Right lobe of liver (tissue), 6 donors: ENCODE results near the gene SH2B2. TPM values are rescaled to one million over a fixed set of nuclear protein-coding genes. Genes with fewer than 3 reads are reported as not detected.
"Not testable (repeated sequence)": the region's sequence is repeated elsewhere in the genome, so short reads cannot be mapped to it uniquely, and the experiment has no call there.

Experiments used
- ATAC-seq, 4 donors: fragments of 200-7000 bp; cut with Tn5 transposase; one replicate each; pipeline ENCODE4 v1.9.1; 2020; ENCODE audit warnings: mild to moderate bottlenecking in 4 of 4, moderate library complexity in 4 of 4
- DNase-seq, 3 donors: peaks; one replicate each; pipeline ENCODE4 v3.0.0-alpha.2; 2020
- H3K27ac ChIP-seq, 3 donors: fragments of 200-600 bp; one replicate each; pipeline ENCODE4 v1.8.0; 2022
- H3K27me3 ChIP-seq, 2 donors: fragments of 200-600 bp; one replicate each; pipeline ENCODE4 v1.8.0; 2022
- H3K36me3 ChIP-seq, 4 donors: fragments of 200-600 bp; sonication (generic) in 1 of 4; one replicate each; pipeline versions ENCODE4 v1.5.1 to v1.8.0; 2017 to 2022; ENCODE audit warnings: control low read depth in 1 of 4
- H3K4me1 ChIP-seq, 4 donors: fragments of 200-600 bp; sonication (generic) in 1 of 4; one replicate each; pipeline versions ENCODE4 v1.5.1 to v1.8.0; 2017 to 2022; ENCODE audit warnings: control low read depth in 1 of 4
- H3K4me3 ChIP-seq, 3 donors: fragments of 200-600 bp; one replicate each; pipeline ENCODE4 v1.8.0; 2022
- H3K9me3 ChIP-seq, 4 donors: fragments of 200-600 bp; sonication (generic) in 1 of 4; one replicate each; pipeline versions ENCODE4 v1.5.1 to v1.8.0; 2017 to 2022; ENCODE audit warnings: control low read depth in 1 of 4
- CTCF ChIP-seq, 4 donors: fragments of 200-600 bp in 3 of 4; fragments of 450-650 bp in 1 of 4; IDR thresholded peaks; one replicate each; pipeline versions ENCODE4 v1.5.1 to v1.8.0; 2016 to 2022; ENCODE audit warnings: antibody characterized with exemption in 4 of 4, mild to moderate bottlenecking in 2 of 4
- POLR2A ChIP-seq: fragments of 450-650 bp; IDR thresholded peaks from one replicate; pipeline ENCODE4 v1.6.1; 2017; ENCODE audit warnings: antibody characterized with exemption, mild to moderate bottlenecking
- WGBS: methylation state at CpG from one replicate; pipeline ENCODE4 v1.1.6; 2018; ENCODE audit warnings: low coverage, low lambda C conversion rate; ENCODE audit not compliant: insufficient coverage; ENCODE audit errors: missing lambda C conversion rate; 5-methylcytosine and 5-hydroxymethylcytosine counted together
- intact Hi-C, 2 donors: fragments of 100-400 bp; cut with DNase I; formaldehyde crosslinking; loops; one replicate each; pipeline versions ENCODE4 v1.11.2 to v1.14.1; 2022
- total RNA-seq, 6 experiments: library from RNA; depleted of rRNA in 2 of 6; stranded (reverse); fragments of >200 nt in 2 of 6; fragmentation: NEBNext Ultra II Directional in 3 of 6; extraction: Animal tissue kit (Norgen Biotek cat#: 25700) in 3 of 6; gene quantifications; one replicate each; pipeline versions ENCODE4 v1.1.0 to v1.2.4, GENCODE V29; 2016 to 2023
- donor health status: DM: no; HTN: yes; CAD: no.
- donor health status: DM: no; HTN: no; CAD: no.
- donor health status: DM: no; HTN: no; CAD: no.
- donor health status: DM: no; HTN: yes; CAD: no.
- donor health status: DM: no; HTN: yes; CAD: no.

SH2B2 gene
- total RNA-seq, 6 experiments from 2014 or later: 1.7 to 3.1 (median 2.6) TPM

- 77% methylated on average over 10 of the region's 11 CpGs for WGBS
- Histone ChIP-seq H3K4me1 (no peaks in the 10 kb centered on the region), H3K27ac (no peak overlapping the region), H3K27me3 (no peaks in the 10 kb centered on the region), H3K36me3 (no peaks in the 10 kb centered on the region), H3K9me3 (no peaks in the 10 kb centered on the region), H3K4me3 (no peak overlapping the region)
- intact Hi-C loops: no loop called here
- TF ChIP-seq POLR2A (no peak), CTCF (IDR thresholded peaks at IDR 0.05) (no peak)
- no peak for DNase-seq
- ATAC-seq: no peak
Measured at GRCh38 chr7:102326157-102326889, 39.7 kb downstream of the SH2B2 start.

GRCh38 chr7:102327183-102327582 is 40.5 kb downstream of the SH2B2 start:
- H3K36me3 ChIP-seq, H3K4me1 ChIP-seq, H3K9me3 ChIP-seq, H3K4me3 ChIP-seq, ATAC-seq, intact Hi-C loops, H3K27me3 ChIP-seq, H3K27ac ChIP-seq, DNase-seq: not testable (repeated sequence)
- WGBS: 61% methylated on average over 6 of the region's 6 CpGs

- WGBS: 40% methylated on average over 2 of the region's 5 CpGs
- H3K36me3 ChIP-seq, H3K27me3 ChIP-seq, H3K4me3 ChIP-seq, H3K27ac ChIP-seq, H3K4me1 ChIP-seq, DNase-seq, H3K9me3 ChIP-seq, intact Hi-C loops: not testable (repeated sequence)
- peak in 1 of 4 donors; percentile 55 for ATAC-seq
Measured at GRCh38 chr7:102328863-102329262, 42.2 kb downstream of the SH2B2 start.

- H3K36me3 ChIP-seq, intact Hi-C loops, DNase-seq, H3K4me1 ChIP-seq, H3K27ac ChIP-seq, H3K9me3 ChIP-seq, ATAC-seq, H3K27me3 ChIP-seq, H3K4me3 ChIP-seq: not testable (repeated sequence)
- WGBS: 60% methylated on average over 6 of the region's 9 CpGs
Measured at GRCh38 chr7:102329366-102329765, 42.7 kb downstream of the SH2B2 start.

GRCh38 chr7:102330666-102331460 is 44.2 kb downstream of the SH2B2 start:
- WGBS: 87% methylated on average over 6 of the region's 8 CpGs
- ATAC-seq, intact Hi-C loops: not testable (repeated sequence)

GRCh38 chr7:102335574-102335973 is 48.9 kb downstream of the SH2B2 start:
- DNase-seq, ATAC-seq: not testable (repeated sequence)

More at GRCh38 chr7:102330666-102331460, 44.2 kb downstream of the SH2B2 start:
- not testable (repeated sequence) for H3K9me3 ChIP-seq, H3K4me1 ChIP-seq, H3K4me3 ChIP-seq, H3K36me3 ChIP-seq, H3K27ac ChIP-seq, H3K27me3 ChIP-seq, DNase-seq

GRCh38 chr7:102337002-102337401 is 50.3 kb downstream of the SH2B2 start:
- H3K27ac ChIP-seq, H3K36me3 ChIP-seq, H3K9me3 ChIP-seq, H3K27me3 ChIP-seq, H3K4me3 ChIP-seq, ATAC-seq, DNase-seq, H3K4me1 ChIP-seq, intact Hi-C loops: not testable (repeated sequence)
- WGBS: 72% methylated on average over 3 of the region's 8 CpGs

More at GRCh38 chr7:102335574-102335973, 48.9 kb downstream of the SH2B2 start:
- H3K4me3 ChIP-seq, H3K36me3 ChIP-seq, intact Hi-C loops, H3K27ac ChIP-seq, H3K27me3 ChIP-seq, H3K4me1 ChIP-seq, H3K9me3 ChIP-seq: not testable (repeated sequence)
- WGBS: 90% methylated on average over 6 of the region's 7 CpGs

GRCh38 chr7:102337420-102337819 is 50.8 kb downstream of the SH2B2 start:
- 73% methylated on average over 4 of the region's 4 CpGs for WGBS
- H3K9me3 ChIP-seq, H3K27ac ChIP-seq, H3K36me3 ChIP-seq, intact Hi-C loops, H3K4me3 ChIP-seq, H3K4me1 ChIP-seq, ATAC-seq, DNase-seq, H3K27me3 ChIP-seq: not testable (repeated sequence)

GRCh38 chr7:102340599-102341368 is 54.1 kb downstream of the SH2B2 start:
- DNase-seq, H3K9me3 ChIP-seq, H3K27me3 ChIP-seq, H3K4me1 ChIP-seq, H3K4me3 ChIP-seq, H3K27ac ChIP-seq, H3K36me3 ChIP-seq, ATAC-seq, intact Hi-C loops: not testable (repeated sequence)
- 44% methylated on average over 3 of the region's 7 CpGs for whole genome bisulfite sequencing

- H3K27ac ChIP-seq, DNase-seq, H3K36me3 ChIP-seq, ATAC-seq, H3K4me1 ChIP-seq, H3K9me3 ChIP-seq, H3K4me3 ChIP-seq, H3K27me3 ChIP-seq, intact Hi-C loops: not testable (repeated sequence)
- 33% methylated on average over 1 of the region's 6 CpGs for WGBS
Measured at GRCh38 chr7:102346983-102347382, 60.3 kb downstream of the SH2B2 start.
